CD4-positive, CD25-positive, alpha-beta regulatory T cell (primary cell): Measurements from ENCODE around the gene CHAC2. TPM values are rescaled to one million over a fixed set of nuclear protein-coding genes. Genes with fewer than 3 reads are reported as not detected.
"Not testable (repeated sequence)": the region's sequence is repeated elsewhere in the genome, so short reads cannot be mapped to it uniquely, and the experiment has no call there.

Source experiments
- ATAC-seq, 2 donors: fragments of 150-1000 bp; cut with Tn5 transposase; one replicate each; pipeline ENCODE4 v1.10.0; 2021; ENCODE audit warnings: low read depth in 2 of 2, moderate number of reproducible peaks in 2 of 2, moderate library complexity in 1 of 2
- DNase-seq, 3 donors: peaks; one replicate each; pipeline versions ENCODE4 v3.0.0 to v3.0.0-alpha.2; 2012 to 2022; ENCODE audit warnings: mixed read lengths in 1 of 3
- H3K27ac ChIP-seq: one replicate; pipeline ENCODE4 v1.7.0; 2013; ENCODE audit warnings: mild to moderate bottlenecking, low read length; ENCODE audit not compliant: insufficient read depth, poor library complexity, severe bottlenecking
- H3K27me3 ChIP-seq: one replicate; pipeline ENCODE4 v1.7.0; 2013; ENCODE audit warnings: low read length; ENCODE audit not compliant: control insufficient read depth, insufficient read depth
- H3K36me3 ChIP-seq: one replicate; pipeline ENCODE4 v1.7.0; 2013; ENCODE audit warnings: mild to moderate bottlenecking, low read length, moderate library complexity; ENCODE audit not compliant: control insufficient read depth, insufficient read depth
- H3K4me1 ChIP-seq: 2 replicates; pipeline ENCODE4 v1.7.0; 2013; ENCODE audit warnings: mild to moderate bottlenecking, low read length; ENCODE audit not compliant: insufficient read depth, control insufficient read depth, poor library complexity, severe bottlenecking
- H3K4me3 ChIP-seq: one replicate; pipeline ENCODE4 v1.7.0; 2013; ENCODE audit warnings: low read depth, mild to moderate bottlenecking, low read length, moderate library complexity
- H3K9me3 ChIP-seq, 2 experiments: 1 replicate in 1 of 2; 2 replicates in 1 of 2; pipeline ENCODE4 v1.7.0; 2013; ENCODE audit warnings: low read length in 2 of 2, mild to moderate bottlenecking in 1 of 2, moderate library complexity in 1 of 2; ENCODE audit not compliant: control insufficient read depth in 2 of 2
- H3K27ac Mint-ChIP-seq, 3 donors: one replicate each; pipeline ENCODE4 v1.8.0; 2020 to 2022; ENCODE audit warnings: mild to moderate bottlenecking in 3 of 3, mixed read lengths in 3 of 3, moderate library complexity in 2 of 3
- H3K27me3 Mint-ChIP-seq: one replicate; pipeline ENCODE4 v1.8.0; 2022; ENCODE audit warnings: mild to moderate bottlenecking, mixed read lengths
- H3K36me3 Mint-ChIP-seq: one replicate; pipeline ENCODE4 v1.8.0; 2020; ENCODE audit warnings: mixed read lengths
- H3K4me1 Mint-ChIP-seq, 4 donors: one replicate each; pipeline ENCODE4 v1.8.0; 2020 to 2022; ENCODE audit warnings: mixed read lengths in 4 of 4, mild to moderate bottlenecking in 1 of 4
- H3K4me3 Mint-ChIP-seq, 4 donors: one replicate each; pipeline ENCODE4 v1.8.0; 2020 to 2022; ENCODE audit warnings: mild to moderate bottlenecking in 4 of 4, mixed read lengths in 4 of 4, moderate library complexity in 3 of 4
- H3K9me3 Mint-ChIP-seq, 7 donors: one replicate each; pipeline ENCODE4 v1.8.0; 2020 to 2022; ENCODE audit warnings: mixed read lengths in 7 of 7, mild to moderate bottlenecking in 3 of 7, moderate library complexity in 2 of 7
- polyA plus RNA-seq, 4 donors: library from polyadenylated mRNA; unstranded; fragments of 300-500 nt; fragmentation: Illumina TruSeq; gene quantifications; one replicate each; pipeline ENCODE4 v1.2.3, GENCODE V29; 2021
- total RNA-seq: library from RNA; stranded (reverse); gene quantifications from one replicate; pipeline ENCODE4 v1.2.3, GENCODE V29; 2022

The CHAC2 gene
- total RNA-seq (1.2 TPM), polyA plus RNA-seq (1 to 10 TPM; 3.1 to 5.5 (median 4.7) TPM)

GRCh38 chr2:53767405-53768241 lies at the start of gene CHAC2:
Gene CHAC2, plus strand, starts transcription at chr2:53767804. Its CDS starts 83 bp downstream, at chr2:53767887.
- H3K9me3 ChIP-seq: no peaks in the 10 kb centered on the region
- H3K27ac ChIP-seq: peak within 1 kb of the TSS; percentile 89
- H3K9me3 Mint-ChIP-seq: no peaks in the 10 kb centered on the region
- peaks cover 15% of the 10 kb centered on the region for H3K36me3 ChIP-seq
- peaks cover 20 to 46% (median 37%) of the 10 kb centered on the region in 4 donors for H3K4me1 Mint-ChIP-seq
- DNase-seq: peak; percentile 74 to 91 (median 84)
- ATAC-seq: peak; percentile 88 to 89
- H3K36me3 Mint-ChIP-seq: peaks cover 19% of the 10 kb centered on the region
- peak within 1 kb of the TSS; percentile 99 for H3K4me3 ChIP-seq
- H3K4me3 Mint-ChIP-seq: peak within 1 kb of the TSS; percentile 87 to 98 (median 92)
- no peaks in the 10 kb centered on the region for H3K27me3 Mint-ChIP-seq
- H3K27ac Mint-ChIP-seq: peak within 1 kb of the TSS; percentile 93 to 97 (median 96)
- H3K4me1 ChIP-seq: peaks cover 11% of the 10 kb centered on the region
- H3K27me3 ChIP-seq: no peaks in the 10 kb centered on the region

- H3K27me3 Mint-ChIP-seq, H3K27me3 ChIP-seq, H3K4me1 ChIP-seq, DNase-seq, H3K27ac ChIP-seq, H3K27ac Mint-ChIP-seq, H3K4me3 Mint-ChIP-seq, H3K4me3 ChIP-seq, ATAC-seq, H3K9me3 ChIP-seq: not testable (repeated sequence)
- Mint-ChIP-seq H3K4me1 (peaks cover 27 to 44% (median 37%) of the 10 kb centered on the region in 4 donors), H3K9me3 (peaks cover 0 to 12% (median 3%) of the 10 kb centered on the region in 7 donors), H3K36me3 (peaks cover 67% of the 10 kb centered on the region)
- peaks cover 17% of the 10 kb centered on the region for H3K36me3 ChIP-seq
Observed at GRCh38 chr2:53720944-53721343, 46.7 kb upstream of the CHAC2 start.

GRCh38 chr2:53724536-53724935 lies 43.1 kb upstream of the CHAC2 start:
- Mint-ChIP-seq H3K36me3 (peaks cover 52% of the 10 kb centered on the region), H3K4me3 (no peak overlapping the region), H3K9me3 (peaks cover 0 to 8% (median 2%) of the 10 kb centered on the region in 7 donors)

GRCh38 chr2:53725662-53726061 lies 41.9 kb upstream of the CHAC2 start:
- Histone ChIP-seq H3K36me3 (peaks cover 14% of the 10 kb centered on the region), H3K4me1 (no peaks in the 10 kb centered on the region), H3K9me3 (no peaks in the 10 kb centered on the region), H3K4me3 (no peak overlapping the region), H3K27ac (no peak overlapping the region), H3K27me3 (no peaks in the 10 kb centered on the region)
- no peak overlapping the region for H3K4me3 Mint-ChIP-seq
- peaks cover 48% of the 10 kb centered on the region for H3K36me3 Mint-ChIP-seq
- H3K9me3 Mint-ChIP-seq: peaks cover 0 to 7% (median 2%) of the 10 kb centered on the region in 7 donors
- H3K27me3 Mint-ChIP-seq: no peaks in the 10 kb centered on the region
- ATAC-seq (no peak), DNase-seq (no peak)
- H3K4me1 Mint-ChIP-seq: peaks cover 22 to 40% (median 34%) of the 10 kb centered on the region in 4 donors
- no peak overlapping the region for H3K27ac Mint-ChIP-seq

More at GRCh38 chr2:53724536-53724935, 43.1 kb upstream of the CHAC2 start:
- Histone ChIP-seq H3K9me3 (no peaks in the 10 kb centered on the region), H3K4me3 (no peak overlapping the region), H3K36me3 (peaks cover 14% of the 10 kb centered on the region), H3K4me1 (no peaks in the 10 kb centered on the region), H3K27ac (no peak overlapping the region), H3K27me3 (no peaks in the 10 kb centered on the region)
- Mint-ChIP-seq H3K27me3 (no peaks in the 10 kb centered on the region), H3K27ac (peak overlapping the region in 1 of 3 donors; percentile 39), H3K4me1 (peaks cover 21 to 42% (median 32%) of the 10 kb centered on the region in 4 donors)
- ATAC-seq (peak in 1 of 2 donors; percentile 34), DNase-seq (peak in 2 of 3 donors; percentile 3 to 43)

GRCh38 chr2:53727921-53728320 lies 39.7 kb upstream of the CHAC2 start:
- Histone ChIP-seq H3K4me1 (no peaks in the 10 kb centered on the region), H3K4me3 (no peak overlapping the region), H3K27ac (no peak overlapping the region), H3K9me3 (no peaks in the 10 kb centered on the region), H3K27me3 (no peaks in the 10 kb centered on the region), H3K36me3 (peaks cover 15% of the 10 kb centered on the region)
- Mint-ChIP-seq H3K36me3 (peaks cover 31% of the 10 kb centered on the region), H3K27ac (no peak overlapping the region), H3K4me1 (peaks cover 14 to 25% (median 23%) of the 10 kb centered on the region in 4 donors), H3K27me3 (no peaks in the 10 kb centered on the region), H3K9me3 (peaks cover 0 to 7% (median 2%) of the 10 kb centered on the region in 7 donors), H3K4me3 (no peak overlapping the region)
- no peak for ATAC-seq
- DNase-seq: no peak

GRCh38 chr2:53729143-53729762 lies 38.4 kb upstream of the CHAC2 start:
- H3K4me3 ChIP-seq: no peak overlapping the region
- peaks cover 12 to 20% (median 15%) of the 10 kb centered on the region in 4 donors for H3K4me1 Mint-ChIP-seq
- no peak overlapping the region for H3K4me3 Mint-ChIP-seq
- H3K36me3 Mint-ChIP-seq: peaks cover 31% of the 10 kb centered on the region
- no peaks in the 10 kb centered on the region for H3K9me3 ChIP-seq
- no peak for ATAC-seq
- no peaks in the 10 kb centered on the region for H3K4me1 ChIP-seq
- no peak overlapping the region for H3K27ac Mint-ChIP-seq
- no peak overlapping the region for H3K27ac ChIP-seq
- H3K36me3 ChIP-seq: peaks cover 16% of the 10 kb centered on the region
- no peak for DNase-seq
- H3K27me3 Mint-ChIP-seq: no peaks in the 10 kb centered on the region
- no peaks in the 10 kb centered on the region for H3K27me3 ChIP-seq
- H3K9me3 Mint-ChIP-seq: peaks cover 0 to 7% (median 2%) of the 10 kb centered on the region in 7 donors

GRCh38 chr2:53737091-53737490 lies 30.5 kb upstream of the CHAC2 start:
- Mint-ChIP-seq H3K9me3 (no peaks in the 10 kb centered on the region), H3K27ac (no peak overlapping the region)
- ATAC-seq: no peak

More at GRCh38 chr2:53737091-53737490, 30.5 kb upstream of the CHAC2 start:
- H3K27ac ChIP-seq: no peak overlapping the region
- no peak overlapping the region for H3K4me3 Mint-ChIP-seq
- H3K9me3 ChIP-seq: no peaks in the 10 kb centered on the region
- H3K4me1 Mint-ChIP-seq: peaks cover 7 to 30% (median 13%) of the 10 kb centered on the region in 4 donors
- H3K4me1 ChIP-seq: no peaks in the 10 kb centered on the region
- no peak for DNase-seq
- no peaks in the 10 kb centered on the region for H3K27me3 ChIP-seq
- peaks cover 16% of the 10 kb centered on the region for H3K36me3 ChIP-seq
- no peak overlapping the region for H3K4me3 ChIP-seq
- H3K27me3 Mint-ChIP-seq: no peaks in the 10 kb centered on the region
- peaks cover 41% of the 10 kb centered on the region for H3K36me3 Mint-ChIP-seq
